ENCODE measurements around the gene ANO2.
A peak's percentile ranks its signal among the peaks of the same experiment; 100 is the strongest.

Gene ANO2

GRCh38 chr12:5798242-5799015 is 146.6 kb downstream of the ANO2 start:
- TF ChIP-seq CEBPB (IDR thresholded peaks at IDR 0.05) = no peak
- no peak for TF ChIP-seq NFIC (IDR thresholded peaks at IDR 0.05)
- no peak for TF ChIP-seq EGR1 (IDR thresholded peaks at IDR 0.05)
- TF ChIP-seq EP300 (IDR thresholded peaks at IDR 0.05; ENCODE audit: borderline replicate concordance) = no peak
- TF ChIP-seq REST (IDR thresholded peaks at IDR 0.05; ENCODE audit: low read depth) = no peak
- no peak for TF ChIP-seq USF1 (IDR thresholded peaks at IDR 0.05)
- no peak for TF ChIP-seq CREB1 (IDR thresholded peaks at IDR 0.05; ENCODE audit: low read depth)
- no peak for TF ChIP-seq RAD21 (IDR thresholded peaks at IDR 0.05; ENCODE audit: low read depth)
- no peak for TF ChIP-seq TAF1 (IDR thresholded peaks at IDR 0.05; ENCODE audit: low read depth)
- TF ChIP-seq YY1 (IDR thresholded peaks at IDR 0.05; ENCODE audit: low read depth) = no peak
- no peak for TF ChIP-seq TCF12 (IDR thresholded peaks at IDR 0.05; ENCODE audit: low read depth)
- no peak for TF ChIP-seq ZBTB7A (IDR thresholded peaks at IDR 0.05; ENCODE audit: low read depth)
- no peak for TF ChIP-seq FOXM1 (IDR thresholded peaks at IDR 0.05; ENCODE audit: borderline replicate concordance, low read depth)
- no peak for TF ChIP-seq TEAD4 (IDR thresholded peaks at IDR 0.05)
- no peak for TF ChIP-seq MAX (IDR thresholded peaks at IDR 0.05)

- TF ChIP-seq TAF1 (IDR thresholded peaks at IDR 0.05; ENCODE audit: low read depth) = no peak
- TF ChIP-seq CREB1 (IDR thresholded peaks at IDR 0.05; ENCODE audit: low read depth) = no peak
- no peak for TF ChIP-seq YY1 (IDR thresholded peaks at IDR 0.05; ENCODE audit: low read depth)
- no peak for TF ChIP-seq TEAD4 (IDR thresholded peaks at IDR 0.05)
- no peak for TF ChIP-seq REST (IDR thresholded peaks at IDR 0.05; ENCODE audit: low read depth)
- no peak for TF ChIP-seq EP300 (IDR thresholded peaks at IDR 0.05; ENCODE audit: borderline replicate concordance)
- TF ChIP-seq CEBPB (IDR thresholded peaks at IDR 0.05) = no peak
Measured at GRCh38 chr12:5797661-5798060, 147.4 kb downstream of the ANO2 start.

- no peak for TF ChIP-seq MAX (IDR thresholded peaks at IDR 0.05)
- no peak for TF ChIP-seq TAF1 (IDR thresholded peaks at IDR 0.05; ENCODE audit: low read depth)
- TF ChIP-seq YY1 (IDR thresholded peaks at IDR 0.05; ENCODE audit: low read depth) = no peak
Measured at GRCh38 chr12:5796959-5797225, 148.2 kb downstream of the ANO2 start.

GRCh38 chr12:5796171-5796958 is 148.7 kb downstream of the ANO2 start:
- TF ChIP-seq CREB1 (IDR thresholded peaks at IDR 0.05; ENCODE audit: low read depth) = no peak
- TF ChIP-seq RAD21 (IDR thresholded peaks at IDR 0.05; ENCODE audit: low read depth) = peak; percentile 78

- no peak for TF ChIP-seq FOXM1 (IDR thresholded peaks at IDR 0.05; ENCODE audit: borderline replicate concordance, low read depth)
- no peak for TF ChIP-seq TEAD4 (IDR thresholded peaks at IDR 0.05)
- no peak for TF ChIP-seq YY1 (IDR thresholded peaks at IDR 0.05; ENCODE audit: low read depth)
- no peak for TF ChIP-seq REST (IDR thresholded peaks at IDR 0.05; ENCODE audit: low read depth)
- TF ChIP-seq NFIC (IDR thresholded peaks at IDR 0.05) = no peak
- TF ChIP-seq RAD21 (IDR thresholded peaks at IDR 0.05; ENCODE audit: low read depth) = no peak
- TF ChIP-seq ZBTB7A (IDR thresholded peaks at IDR 0.05; ENCODE audit: low read depth) = no peak
- TF ChIP-seq TCF12 (IDR thresholded peaks at IDR 0.05; ENCODE audit: low read depth) = no peak
- TF ChIP-seq EP300 (IDR thresholded peaks at IDR 0.05; ENCODE audit: borderline replicate concordance) = no peak
- TF ChIP-seq MAX (IDR thresholded peaks at IDR 0.05) = no peak
- TF ChIP-seq TAF1 (IDR thresholded peaks at IDR 0.05; ENCODE audit: low read depth) = no peak
- no peak for TF ChIP-seq EGR1 (IDR thresholded peaks at IDR 0.05)
- TF ChIP-seq USF1 (IDR thresholded peaks at IDR 0.05) = no peak
Measured at GRCh38 chr12:5794156-5794555, 150.9 kb downstream of the ANO2 start.
